GM18502 (cell line): Measurements from ENCODE around the gene KCNJ2.

Experiments
- ATAC-seq: cut with Tn5 transposase; IDR thresholded peaks from one replicate; pipeline ENCODE4 v1.9.1; 2021; ENCODE audit warnings: mild to moderate bottlenecking; ENCODE audit not compliant: unreplicated experiment, poor library complexity

The KCNJ2 gene

GRCh38 chr17:70195091-70195490 is 25.8 kb downstream of the KCNJ2 start:
- ATAC-seq: no peak

DNA sequence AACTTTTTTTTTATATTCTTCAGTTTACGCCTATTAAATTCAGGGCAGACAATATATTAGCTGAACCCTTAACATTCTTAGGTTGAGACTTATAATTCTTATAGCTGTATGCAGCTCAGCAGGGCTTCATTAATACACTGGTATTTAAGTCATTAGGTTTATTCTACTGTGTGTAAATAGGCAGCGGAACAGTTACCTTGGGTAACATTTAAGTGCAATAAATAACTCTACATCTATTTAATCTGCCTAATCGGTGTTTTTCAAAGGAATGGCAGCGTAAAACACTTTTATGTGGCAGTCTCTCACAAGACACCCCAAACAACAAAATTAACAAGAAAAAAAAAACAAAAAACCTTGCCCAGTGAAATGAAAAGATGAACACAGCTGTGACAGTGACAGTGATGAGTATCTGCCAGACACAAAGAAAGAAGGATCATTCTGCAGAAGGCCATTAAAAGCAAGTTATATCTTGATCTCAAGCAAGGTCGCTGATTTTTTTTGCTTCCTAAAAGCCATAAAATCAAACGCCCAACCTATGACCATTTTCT is 32.6 kb downstream of the KCNJ2 start:
- no peak for ATAC-seq

DNA sequence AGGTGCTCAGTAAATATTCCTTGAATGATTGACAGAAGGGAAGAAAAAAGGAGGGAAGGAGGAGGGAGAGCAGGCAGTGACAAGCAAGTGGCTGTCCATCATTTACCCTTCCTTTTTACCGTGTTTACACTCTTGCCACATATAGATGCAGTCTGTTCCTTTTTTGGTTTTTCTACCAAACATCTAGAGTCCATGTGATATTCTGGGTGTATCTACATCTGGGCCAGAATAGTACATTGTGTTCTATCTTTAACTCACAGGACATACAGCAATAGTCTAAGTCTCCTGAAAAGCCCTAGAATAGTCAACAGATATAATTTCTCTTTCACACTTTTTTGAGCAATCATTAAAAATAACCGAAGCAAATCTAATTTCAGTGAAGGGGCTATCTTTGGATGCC is 33.5 kb downstream of the KCNJ2 start:
- no peak for ATAC-seq

DNA sequence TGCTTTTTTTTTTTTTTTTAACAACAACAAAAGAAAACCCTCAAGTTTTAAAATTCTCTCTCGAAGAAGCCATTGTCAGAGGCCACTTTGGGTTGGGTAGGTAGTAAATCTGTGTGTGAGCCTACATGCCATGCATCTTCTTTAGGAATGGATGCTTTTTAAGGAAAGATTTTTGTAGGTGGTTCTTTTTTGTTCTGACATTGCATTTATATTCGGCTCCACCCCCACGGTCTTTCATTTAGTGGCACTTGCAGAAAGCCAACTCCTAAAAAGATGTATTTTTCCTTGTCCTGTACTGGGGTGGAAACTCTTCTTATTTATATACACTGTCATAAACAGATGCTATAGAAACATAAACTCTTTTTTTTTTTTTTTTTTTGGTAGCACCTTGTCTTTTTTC is 35.1 kb downstream of the KCNJ2 start:
- no peak for ATAC-seq

DNA sequence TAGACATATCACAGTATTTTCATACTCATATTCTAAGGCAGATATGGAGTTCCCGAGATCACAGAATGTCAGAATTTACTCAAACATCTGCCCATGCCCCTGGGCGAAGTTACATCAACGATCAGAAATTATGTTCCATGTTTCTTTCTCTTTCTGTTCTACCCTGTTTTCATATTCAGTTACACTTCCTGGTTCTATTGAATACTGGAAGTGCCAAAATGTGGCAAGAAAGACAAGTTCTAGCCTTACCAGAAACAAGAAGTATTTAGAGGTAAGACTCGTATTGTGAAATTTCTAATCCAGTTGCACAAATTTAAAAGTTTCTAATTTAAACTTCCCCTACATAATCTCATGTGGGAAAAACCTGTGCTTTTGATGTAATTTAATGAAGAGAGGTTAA is 36.1 kb downstream of the KCNJ2 start:
- ATAC-seq: no peak

GRCh38 chr17:70206361-70207010 is 37.2 kb downstream of the KCNJ2 start:
- no peak for ATAC-seq

- ATAC-seq: no peak
Measured at GRCh38 chr17:70207184-70207583, 37.9 kb downstream of the KCNJ2 start.

DNA sequence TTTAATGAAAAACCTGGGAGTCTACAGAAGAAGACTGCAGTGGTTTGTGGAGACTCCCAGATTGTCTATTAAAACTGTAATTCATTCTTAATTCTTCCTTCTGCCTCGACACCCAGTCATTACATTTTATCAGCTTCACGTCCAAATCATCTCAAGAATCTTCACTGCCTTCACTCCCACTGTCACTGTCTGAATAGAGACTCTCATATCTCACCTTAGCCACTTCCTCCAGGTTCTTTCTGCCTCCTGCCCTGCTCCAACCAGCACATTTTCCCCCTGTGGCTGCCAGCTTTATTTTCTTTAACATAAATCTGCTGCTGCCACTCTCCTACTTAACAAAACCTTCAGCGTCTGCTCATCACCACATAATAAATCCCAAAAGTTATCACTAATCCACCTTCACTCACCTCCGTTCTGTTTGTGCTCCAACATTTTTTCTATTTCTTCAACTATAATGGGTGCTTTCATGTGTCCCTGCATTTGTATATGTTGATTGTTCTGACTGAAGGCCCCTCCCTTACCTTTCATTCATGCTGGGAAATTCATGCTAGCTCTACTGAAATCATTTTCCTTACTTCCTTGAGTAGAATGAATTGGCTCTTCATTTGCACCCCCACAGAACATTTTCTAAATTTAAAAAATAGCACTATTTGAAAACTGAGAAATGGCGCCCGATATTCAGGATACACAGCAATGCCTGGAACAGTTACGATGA is 38.9 kb downstream of the KCNJ2 start:
- ATAC-seq: no peak

DNA sequence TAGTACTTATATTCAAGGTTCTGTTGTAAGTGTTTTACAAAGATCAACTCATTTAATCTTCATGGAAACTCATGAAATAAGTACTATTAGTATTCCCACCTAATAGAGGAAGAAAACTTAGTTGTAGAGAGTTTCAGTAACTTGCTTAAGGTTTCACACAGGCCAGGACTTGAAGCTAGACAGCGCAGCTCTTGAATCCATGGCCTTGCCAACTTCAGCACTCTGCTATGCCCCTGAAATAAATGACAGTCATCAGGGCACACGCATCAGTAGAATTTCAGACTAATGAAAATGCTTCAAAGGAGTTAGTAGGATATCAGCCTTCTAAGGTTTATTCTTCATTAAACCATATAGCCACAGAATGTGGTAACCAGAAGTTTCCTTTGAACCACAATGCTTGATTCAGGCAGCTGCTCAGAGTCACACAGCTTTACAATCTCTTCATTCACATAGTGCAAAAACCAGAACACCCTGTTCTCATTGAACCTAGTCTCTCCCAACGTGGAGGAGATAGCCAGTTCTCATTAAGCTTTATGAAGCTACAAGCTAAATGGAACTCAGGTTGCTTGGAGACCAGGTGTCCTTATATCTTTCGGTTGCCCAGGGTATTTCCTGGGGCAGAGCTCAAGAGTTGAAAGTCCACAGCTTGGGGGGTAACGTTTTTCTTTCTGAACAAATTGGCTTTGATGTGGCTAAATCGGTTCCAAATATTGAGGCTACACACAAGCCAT is 39.7 kb downstream of the KCNJ2 start:
- ATAC-seq: no peak

DNA sequence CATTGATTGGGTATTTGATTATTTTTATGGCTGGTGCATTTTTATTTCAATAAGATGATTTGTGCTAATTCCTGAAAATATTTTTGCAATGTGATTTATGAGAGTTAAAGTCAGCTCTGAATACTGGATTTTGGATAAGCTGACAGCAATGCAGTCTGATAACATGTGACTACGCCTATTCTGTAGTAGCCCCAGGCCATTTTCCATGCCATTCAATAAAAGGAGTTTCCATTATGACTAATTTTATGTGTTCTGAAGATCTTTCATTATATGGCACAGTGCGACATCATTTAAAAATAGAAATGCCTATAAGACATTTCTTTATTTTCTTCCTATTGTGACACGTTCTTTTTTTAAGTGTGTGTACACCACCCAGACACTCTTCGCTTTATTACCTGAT is 46.3 kb downstream of the KCNJ2 start:
- ATAC-seq: no peak

GRCh38 chr17:70217571-70217970 is 48.2 kb downstream of the KCNJ2 start:
- no peak for ATAC-seq

DNA sequence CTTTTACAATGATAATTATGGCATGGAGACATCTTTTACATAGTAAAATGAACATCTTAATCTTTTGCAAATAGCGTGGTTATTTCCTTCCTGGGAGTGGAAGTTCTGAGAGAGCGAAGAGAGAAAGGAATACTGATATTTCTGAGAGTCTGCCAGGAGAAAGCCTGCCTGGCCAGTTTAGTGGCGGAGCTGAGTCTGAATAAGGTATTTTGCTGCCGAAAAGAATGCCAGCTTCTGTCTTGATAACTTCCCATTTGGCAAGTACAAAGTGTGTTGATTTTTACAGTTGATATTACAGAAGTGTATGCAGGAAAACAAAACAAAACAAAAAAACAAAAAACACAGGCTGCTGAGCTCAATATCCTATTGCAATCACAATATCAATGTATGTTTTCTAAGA is 55.9 kb downstream of the KCNJ2 start:
- ATAC-seq: no peak
